D721Med (cell line): ENCODE measurements around the gene CT47A1.
"Not testable (repeated sequence)": the region's sequence is repeated elsewhere in the genome, so short reads cannot be mapped to it uniquely, and the experiment has no call there.

Experiments
- DNase-seq: peaks from one replicate; pipeline ENCODE4 v3.0.0; 2011; ENCODE audit warnings: low spot score; ENCODE audit not compliant: insufficient read length
- FAIRE-seq: peaks from 2 replicates; lab custom pipeline; 2011; peaks lifted over from hg19 to GRCh38; lab: Jason Lieb, UNC
- TF ChIP-seq, protein P1 (sequence below): IDR thresholded peaks from 2 replicates; pipeline ENCODE4 v1.5.1; 2012; ENCODE audit warnings: mild to moderate bottlenecking, control low read depth; ENCODE audit not compliant: insufficient read depth; ENCODE audit errors: missing control alignments

Gene CT47A1

DNA sequence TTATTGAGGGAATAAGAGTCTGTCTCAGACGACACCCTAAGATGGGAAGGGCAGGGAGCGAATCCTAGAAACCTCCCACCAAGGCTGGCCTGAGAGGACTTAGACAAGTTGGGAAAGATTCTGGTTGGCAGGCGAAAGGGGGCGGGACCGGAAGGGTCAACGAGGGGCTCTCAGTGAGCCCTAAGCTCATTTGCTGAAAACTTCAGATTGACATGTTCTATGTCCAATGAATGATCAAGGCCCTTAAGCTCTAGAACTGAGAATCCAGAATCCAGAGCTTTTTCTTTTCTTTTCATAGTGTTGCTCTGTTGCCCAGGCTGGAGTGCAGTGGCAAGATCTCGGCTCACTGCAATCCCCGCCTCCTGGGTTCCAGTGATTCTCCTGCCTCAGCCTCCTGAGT, at the start of gene CT47A1:
Gene CT47A1 (minus strand): TSS at position 101 of the 400 bp plus-strand sequence. CDS start 231 bp downstream, outside the sequence.
- DNase-seq, FAIRE-seq: not testable (repeated sequence)

DNA sequence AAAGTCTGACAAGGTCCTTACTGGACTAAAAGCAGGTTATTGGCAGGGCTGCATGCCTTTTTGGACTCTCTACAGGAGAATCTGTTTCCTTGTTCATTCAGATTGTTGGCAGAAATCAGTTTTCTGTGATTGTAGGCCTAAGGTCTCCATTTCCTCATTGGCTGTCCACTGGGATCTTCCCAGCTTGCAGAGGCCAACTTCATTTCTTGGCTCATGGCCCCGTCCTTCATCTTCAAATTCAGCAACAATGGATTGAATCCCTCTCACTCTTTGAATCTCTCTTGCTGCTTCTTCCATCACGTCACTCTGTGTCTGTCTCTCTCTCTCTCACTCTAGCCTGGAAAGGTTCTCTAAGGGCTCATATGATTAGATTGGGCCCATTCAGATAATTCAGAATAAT, 47.0 kb upstream of the CT47A1 start:
- TF ChIP-seq, protein P1, sequence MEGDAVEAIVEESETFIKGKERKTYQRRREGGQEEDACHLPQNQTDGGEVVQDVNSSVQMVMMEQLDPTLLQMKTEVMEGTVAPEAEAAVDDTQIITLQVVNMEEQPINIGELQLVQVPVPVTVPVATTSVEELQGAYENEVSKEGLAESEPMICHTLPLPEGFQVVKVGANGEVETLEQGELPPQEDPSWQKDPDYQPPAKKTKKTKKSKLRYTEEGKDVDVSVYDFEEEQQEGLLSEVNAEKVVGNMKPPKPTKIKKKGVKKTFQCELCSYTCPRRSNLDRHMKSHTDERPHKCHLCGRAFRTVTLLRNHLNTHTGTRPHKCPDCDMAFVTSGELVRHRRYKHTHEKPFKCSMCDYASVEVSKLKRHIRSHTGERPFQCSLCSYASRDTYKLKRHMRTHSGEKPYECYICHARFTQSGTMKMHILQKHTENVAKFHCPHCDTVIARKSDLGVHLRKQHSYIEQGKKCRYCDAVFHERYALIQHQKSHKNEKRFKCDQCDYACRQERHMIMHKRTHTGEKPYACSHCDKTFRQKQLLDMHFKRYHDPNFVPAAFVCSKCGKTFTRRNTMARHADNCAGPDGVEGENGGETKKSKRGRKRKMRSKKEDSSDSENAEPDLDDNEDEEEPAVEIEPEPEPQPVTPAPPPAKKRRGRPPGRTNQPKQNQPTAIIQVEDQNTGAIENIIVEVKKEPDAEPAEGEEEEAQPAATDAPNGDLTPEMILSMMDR = no peak
- DNase-seq = no peak
- no peak for FAIRE-seq

DNA sequence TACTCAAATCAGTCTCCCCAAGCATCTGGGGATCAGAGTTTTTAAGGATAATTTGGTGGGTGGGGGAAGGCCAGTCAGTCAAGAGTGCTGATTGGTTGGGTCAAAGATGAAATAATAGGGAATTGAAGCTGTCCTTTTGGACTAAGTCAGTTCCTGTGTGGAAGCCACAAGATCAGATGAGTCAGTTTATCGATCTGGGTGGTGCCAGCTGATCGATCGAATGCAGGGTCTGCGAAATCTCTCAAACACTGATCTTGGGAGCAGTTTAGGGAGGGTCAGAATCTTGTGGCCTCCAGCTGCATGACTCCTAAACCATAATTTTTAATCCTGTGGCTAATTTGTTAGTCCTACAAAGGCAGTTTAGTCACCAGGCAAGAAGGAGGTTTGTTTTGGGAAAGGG, 44.5 kb upstream of the CT47A1 start:
- TF ChIP-seq, protein P1 = no peak
- FAIRE-seq = no peak
- no peak for DNase-seq

DNA sequence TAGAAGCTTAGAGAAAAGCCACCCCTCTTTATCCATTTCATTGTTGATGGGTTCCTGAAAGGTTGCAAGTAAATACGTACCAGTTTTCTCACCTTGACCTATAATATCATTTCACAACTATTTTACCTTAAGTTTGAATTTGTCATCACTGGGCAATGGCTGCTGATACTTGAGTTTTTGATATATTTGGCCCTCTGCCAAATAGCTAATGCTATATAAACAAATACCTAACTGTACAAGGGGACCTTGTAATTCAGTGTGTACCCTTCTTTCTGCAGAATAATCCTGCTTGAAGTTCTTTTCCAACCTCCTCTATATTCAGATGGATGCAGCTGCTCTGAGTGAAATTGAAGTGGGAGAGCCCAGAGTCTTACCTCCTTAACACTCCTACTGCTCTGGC, 42.9 kb upstream of the CT47A1 start:
- TF ChIP-seq, protein P1 = no peak
- DNase-seq (no peak), FAIRE-seq (no peak)

DNA sequence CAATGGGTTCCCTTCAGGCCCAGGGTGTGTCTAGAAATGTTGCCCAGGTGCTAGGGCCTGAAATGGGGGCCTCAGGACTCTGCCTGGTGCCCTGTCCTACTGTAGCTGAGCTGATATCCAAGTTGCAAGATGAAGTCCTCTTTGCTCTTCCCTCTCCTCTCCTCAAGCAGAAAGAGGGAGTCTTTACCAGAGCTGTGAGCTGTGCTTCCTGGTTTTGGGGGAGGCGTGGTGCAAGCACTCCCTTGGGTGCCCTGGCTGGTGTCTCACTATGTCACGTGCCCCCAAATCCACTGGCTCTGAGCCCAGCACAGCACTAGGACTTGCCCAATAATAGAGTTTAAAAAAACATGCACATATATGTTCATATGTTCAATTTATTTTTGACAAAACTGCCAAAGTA, 29.3 kb upstream of the CT47A1 start:
- TF ChIP-seq, protein P1 = no peak
- DNase-seq (no peak), FAIRE-seq (no peak)

DNA sequence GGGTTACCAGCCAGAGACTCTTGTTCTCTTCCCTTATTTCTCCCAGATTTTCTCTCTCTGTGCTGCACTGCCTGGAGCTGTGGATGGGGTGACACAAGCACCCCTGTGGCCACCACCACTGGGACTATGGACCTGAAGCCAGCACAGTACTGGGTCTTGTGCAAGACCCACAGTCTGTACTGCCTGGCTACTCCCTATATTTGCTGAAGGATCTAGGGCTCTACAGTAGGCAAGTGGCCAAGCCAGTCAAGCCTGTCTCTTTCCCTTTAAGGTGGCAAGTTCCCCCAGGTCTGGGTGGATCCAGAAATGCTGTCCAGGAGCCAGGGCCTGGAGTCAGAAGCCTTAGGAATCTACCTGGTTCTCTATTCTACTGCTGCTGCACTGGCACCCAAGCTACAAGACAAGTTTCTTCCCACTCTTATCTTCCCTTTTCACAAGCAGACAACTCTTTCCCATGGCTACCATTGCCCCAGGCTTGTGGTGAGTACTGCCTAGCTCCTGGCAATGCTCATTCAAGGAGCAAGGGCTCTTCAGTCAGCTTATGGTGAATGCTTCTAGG, 28.4 kb upstream of the CT47A1 start:
- DNase-seq (no peak), FAIRE-seq (no peak)
- TF ChIP-seq, protein P1 = no peak

DNA sequence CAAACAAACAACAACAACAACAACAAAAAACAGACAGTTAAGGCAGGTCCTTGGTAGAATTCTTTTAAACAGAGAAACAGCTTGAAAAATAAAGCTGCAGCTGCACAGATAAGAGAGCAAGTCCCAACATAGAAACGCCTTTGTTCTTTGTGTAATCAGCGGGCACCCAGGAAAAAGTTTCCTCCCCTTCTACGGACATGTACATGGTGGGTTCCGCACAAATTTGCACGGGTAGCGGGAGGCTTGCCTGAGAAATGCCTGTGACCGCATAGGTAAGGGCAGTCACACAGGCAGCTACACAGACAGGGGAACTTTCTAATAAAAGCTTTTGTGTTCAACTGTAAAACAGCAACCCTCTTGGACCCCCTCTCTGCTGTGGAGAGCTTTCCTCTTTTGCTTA, 25.7 kb upstream of the CT47A1 start:
- TF ChIP-seq, protein P1 = no peak
- no peak for FAIRE-seq
- no peak for DNase-seq

DNA sequence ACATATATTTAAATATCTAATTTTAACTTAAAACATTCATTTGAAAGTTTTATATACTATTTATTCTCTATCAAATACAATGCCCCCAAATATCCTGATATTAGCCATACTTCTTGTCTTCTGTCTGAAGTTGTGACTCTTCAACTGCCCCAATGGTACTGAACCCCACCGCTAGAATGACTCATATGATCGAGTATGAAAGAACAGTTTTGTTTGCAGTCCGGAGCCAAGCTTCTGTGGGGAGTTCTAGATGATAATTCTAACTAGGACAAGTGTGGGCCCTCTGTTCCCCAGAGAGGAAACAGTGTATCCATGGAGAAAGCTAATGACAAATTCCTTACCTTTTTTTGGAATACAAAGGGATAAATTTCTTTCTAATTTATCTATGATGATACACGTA, 24.7 kb upstream of the CT47A1 start:
- FAIRE-seq (no peak), DNase-seq (no peak)
- TF ChIP-seq, protein P1 = no peak
